Psoas muscle (tissue), 8 donors: Measurements from ENCODE around the gene SMAP1. TPM values are rescaled to one million over a fixed set of nuclear protein-coding genes. Genes with fewer than 3 reads are reported as not detected.

Experiments
- ATAC-seq, 4 donors: fragments of 200-7000 bp; cut with Tn5 transposase; one replicate each; pipeline ENCODE4 v1.9.1; 2020; ENCODE audit warnings: moderate library complexity in 3 of 4, mild to moderate bottlenecking in 2 of 4
- DNase-seq, 2 donors: peaks; one replicate each; pipeline ENCODE4 v3.0.0-alpha.2; 2020
- H3K27ac ChIP-seq: fragments of 200-600 bp; one replicate; pipeline ENCODE4 v1.8.0; 2022
- H3K27me3 ChIP-seq, 3 donors: fragments of 200-600 bp in 1 of 3; one replicate each; pipeline versions ENCODE4 v1.6.1 to v1.8.0; 2013 to 2022; ENCODE audit warnings: low read length in 2 of 3, mild to moderate bottlenecking in 2 of 3, moderate library complexity in 1 of 3; ENCODE audit not compliant: insufficient read depth in 3 of 3
- H3K36me3 ChIP-seq, 2 donors: fragments of 200-600 bp in 1 of 2; one replicate each; pipeline versions ENCODE4 v1.6.1 to v1.8.0; 2013 to 2022; ENCODE audit warnings: low read depth in 1 of 2, mild to moderate bottlenecking in 1 of 2, moderate library complexity in 1 of 2; ENCODE audit not compliant: insufficient read depth in 1 of 2
- H3K4me1 ChIP-seq: fragments of 200-600 bp; one replicate; pipeline ENCODE4 v1.8.0; 2022
- H3K4me3 ChIP-seq: fragments of 200-600 bp; one replicate; pipeline ENCODE4 v1.8.0; 2022; ENCODE audit warnings: mild to moderate bottlenecking
- H3K9me3 ChIP-seq: fragments of 200-600 bp; one replicate; pipeline ENCODE4 v1.8.0; 2022
- WGBS, 3 donors: extraction: QIAGEN DNeasy Blood & Tissue Kit; methylation state at CpG; one replicate each; pipeline versions ENCODE4 v1.1.6 to v1.1.7; 2013; 5-methylcytosine and 5-hydroxymethylcytosine counted together
- intact Hi-C, 2 donors: fragments of 100-400 bp; cut with DNase I; formaldehyde crosslinking; loops; one replicate each; pipeline versions ENCODE4 v1.11.0 to v1.14.2; 2022
- polyA plus RNA-seq, 3 donors: library from polyadenylated mRNA; stranded (reverse); fragments of 200-250 nt; gene quantifications; one replicate each; pipeline ENCODE4 v1.2.3, GENCODE V29; 2013
- total RNA-seq, 4 donors: library from RNA; stranded (reverse); fragmentation: NEBNext Ultra II Directional in 2 of 4; extraction: Animal tissue kit (Norgen Biotek cat#: 25700) in 2 of 4; gene quantifications; one replicate each; pipeline versions ENCODE4 v1.2.1 to v1.2.4, GENCODE V29; 2021 to 2023
- TF ChIP-seq, protein P1 (sequence below): fragments of 200-600 bp; IDR thresholded peaks from one replicate; pipeline ENCODE4 v1.8.0; 2022; ENCODE audit warnings: antibody characterized with exemption
- donor health status: healthy with polysubstance abuse.
- donor health status: DM: no; HTN: no; CAD: no; lungs with moderate emphysema.
- donor health status: Bipolar disorder and iron deficiency.
- donor health status: healthy.
- donor health status: DM: yes; HTN: yes; CAD: no.
- donor health status: DM: no; HTN: no; CAD: no.
- donor health status: DM: no; HTN: no; CAD: no.
- donor health status: DM: yes; HTN: yes; CAD: no.

The SMAP1 gene
- total and polyA plus RNA-seq, 7 donors, result 19.0 to 40.2 (median 24.0) TPM

DNA sequence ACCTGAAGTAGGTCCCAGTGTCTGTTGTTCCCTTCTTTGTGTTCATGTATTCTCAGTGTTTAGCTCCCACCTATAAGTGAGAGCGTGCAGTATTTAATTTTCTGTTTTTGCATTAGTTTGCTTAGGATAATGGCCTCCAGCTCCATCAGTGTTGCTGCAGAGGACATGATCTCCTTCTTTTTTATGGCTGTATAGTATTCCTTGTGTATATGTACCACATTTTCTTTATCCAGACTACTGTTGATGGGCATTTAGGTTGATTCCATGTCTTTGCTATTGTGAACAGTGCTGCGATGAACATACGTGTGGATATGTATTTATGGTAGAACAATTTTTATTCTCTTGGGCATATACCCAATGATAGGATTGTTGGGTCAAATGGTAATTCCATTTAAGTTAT lies 163.7 kb downstream of the SMAP1 start:
- no peak overlapping the region for H3K27ac ChIP-seq
- WGBS, 3 donors, result 96 to 100% (median 98%) methylated on average over 3 of the region's 3 CpGs
- intact Hi-C loops, result no loop called here
- no peak overlapping the region for H3K4me3 ChIP-seq
- no peak for DNase-seq
- H3K36me3 ChIP-seq, result no peaks in the 10 kb centered on the region
- no peaks in the 10 kb centered on the region for H3K27me3 ChIP-seq
- no peaks in the 10 kb centered on the region for H3K9me3 ChIP-seq
- H3K4me1 ChIP-seq, result peaks cover 11% of the 10 kb centered on the region
- no peak for ATAC-seq
- TF ChIP-seq, protein P1, sequence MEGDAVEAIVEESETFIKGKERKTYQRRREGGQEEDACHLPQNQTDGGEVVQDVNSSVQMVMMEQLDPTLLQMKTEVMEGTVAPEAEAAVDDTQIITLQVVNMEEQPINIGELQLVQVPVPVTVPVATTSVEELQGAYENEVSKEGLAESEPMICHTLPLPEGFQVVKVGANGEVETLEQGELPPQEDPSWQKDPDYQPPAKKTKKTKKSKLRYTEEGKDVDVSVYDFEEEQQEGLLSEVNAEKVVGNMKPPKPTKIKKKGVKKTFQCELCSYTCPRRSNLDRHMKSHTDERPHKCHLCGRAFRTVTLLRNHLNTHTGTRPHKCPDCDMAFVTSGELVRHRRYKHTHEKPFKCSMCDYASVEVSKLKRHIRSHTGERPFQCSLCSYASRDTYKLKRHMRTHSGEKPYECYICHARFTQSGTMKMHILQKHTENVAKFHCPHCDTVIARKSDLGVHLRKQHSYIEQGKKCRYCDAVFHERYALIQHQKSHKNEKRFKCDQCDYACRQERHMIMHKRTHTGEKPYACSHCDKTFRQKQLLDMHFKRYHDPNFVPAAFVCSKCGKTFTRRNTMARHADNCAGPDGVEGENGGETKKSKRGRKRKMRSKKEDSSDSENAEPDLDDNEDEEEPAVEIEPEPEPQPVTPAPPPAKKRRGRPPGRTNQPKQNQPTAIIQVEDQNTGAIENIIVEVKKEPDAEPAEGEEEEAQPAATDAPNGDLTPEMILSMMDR, result no peak

GRCh38 chr6:70834520-70834919 lies 166.8 kb downstream of the SMAP1 start:
- Histone ChIP-seq H3K27me3 (no peaks in the 10 kb centered on the region), H3K27ac (no peak overlapping the region), H3K36me3 (peaks cover 0 to 4% of the 10 kb centered on the region in 2 donors), H3K4me1 (peaks cover 11% of the 10 kb centered on the region), H3K9me3 (no peaks in the 10 kb centered on the region), H3K4me3 (no peak overlapping the region)
- DNase-seq, result no peak
- TF ChIP-seq, protein P1, result no peak
- WGBS, 3 donors, result 22 to 37% (median 27%) methylated on average over 2 of the region's 2 CpGs
- intact Hi-C loops, result no loop called here
- no peak for ATAC-seq

DNA sequence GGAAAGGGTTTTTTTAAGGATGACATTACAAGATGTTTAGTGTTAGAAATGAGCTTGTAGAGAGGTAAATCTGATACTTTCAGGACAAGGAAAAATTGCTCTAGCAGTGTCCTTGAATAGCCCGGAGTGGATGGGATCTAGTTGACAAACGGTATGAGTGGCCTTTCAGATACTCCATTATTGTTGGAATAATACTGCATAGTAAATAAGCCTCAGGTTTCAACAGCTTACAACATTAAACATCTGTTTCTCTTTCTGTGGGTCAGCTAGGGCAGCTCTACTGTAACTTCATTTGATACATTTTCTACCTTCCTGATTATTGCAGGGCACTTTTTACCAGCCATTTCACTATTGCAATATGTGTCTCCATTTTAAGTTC lies 171.2 kb downstream of the SMAP1 start:
- intact Hi-C loops, result no loop called here
- H3K36me3 ChIP-seq, result peaks cover 0 to 4% of the 10 kb centered on the region in 2 donors
- no peak for DNase-seq
- H3K9me3 ChIP-seq, result no peaks in the 10 kb centered on the region
- peaks cover 8% of the 10 kb centered on the region for H3K4me1 ChIP-seq
- TF ChIP-seq, protein P1, result no peak
- peak in 2 of 4 donors; percentile 42 to 48 for ATAC-seq
- H3K4me3 ChIP-seq, result no peak overlapping the region
- no peaks in the 10 kb centered on the region for H3K27me3 ChIP-seq
- H3K27ac ChIP-seq, result no peak overlapping the region
- 25 to 33% (median 29%) methylated on average over 2 of the region's 2 CpGs for WGBS, 3 donors

DNA sequence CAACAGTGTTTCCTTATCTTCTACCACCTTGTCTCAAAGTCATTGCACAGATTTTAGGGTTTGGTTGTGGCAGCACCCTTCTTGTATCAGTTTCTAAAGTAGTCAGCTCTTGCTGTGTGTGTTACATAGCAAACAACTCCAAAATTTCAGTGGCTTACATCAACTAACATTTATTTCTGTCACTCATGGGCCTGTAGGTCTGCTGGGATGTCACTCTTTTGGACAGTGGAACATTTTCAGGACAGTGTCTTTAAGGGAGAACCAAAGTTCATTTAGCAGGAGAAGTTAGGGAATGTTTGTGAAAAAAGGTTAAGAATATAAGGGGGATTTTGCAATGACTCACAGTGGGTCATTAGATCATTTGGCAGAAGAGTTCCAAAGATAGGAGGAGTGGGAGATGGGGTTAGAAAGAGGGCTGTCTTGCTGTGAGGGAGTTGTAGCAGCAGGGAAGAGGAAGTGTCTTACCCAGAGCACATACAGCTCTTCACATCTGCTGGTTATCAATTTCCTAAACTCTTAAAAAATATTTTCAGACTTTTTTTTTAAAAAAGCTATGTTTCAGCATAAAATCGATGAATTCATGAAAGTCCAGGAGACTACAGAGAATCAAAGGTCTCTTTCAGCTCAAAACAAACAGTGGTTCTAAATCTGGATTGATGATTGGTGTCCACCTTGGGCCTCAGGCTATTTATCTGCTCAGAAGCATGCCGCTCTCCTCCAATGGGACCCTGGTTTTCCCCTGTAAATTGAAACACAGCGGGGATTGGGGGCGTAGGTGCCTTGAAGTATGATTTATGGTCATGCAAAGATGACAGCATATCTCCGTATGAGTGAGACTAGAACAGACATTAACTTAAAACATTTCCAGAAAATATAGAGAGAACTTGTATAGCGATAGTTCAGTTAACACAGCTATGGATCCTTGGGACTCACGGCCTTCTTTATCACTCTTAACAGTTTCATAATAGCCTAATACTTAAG lies 171.9 kb downstream of the SMAP1 start:
- Histone ChIP-seq H3K4me3 (no peak overlapping the region), H3K27ac (no peak overlapping the region), H3K9me3 (no peaks in the 10 kb centered on the region), H3K27me3 (no peaks in the 10 kb centered on the region), H3K4me1 (peaks cover 4% of the 10 kb centered on the region), H3K36me3 (peaks cover 0 to 4% of the 10 kb centered on the region in 2 donors)
- intact Hi-C loops, result no loop called here
- 95 to 97% (median 96%) methylated on average over 7 of the region's 7 CpGs for WGBS, 3 donors
- TF ChIP-seq, protein P1, result no peak
- DNase-seq, result no peak
- ATAC-seq, result no peak
